ENCODE results near the gene CDX1.

The CDX1 gene

DNA sequence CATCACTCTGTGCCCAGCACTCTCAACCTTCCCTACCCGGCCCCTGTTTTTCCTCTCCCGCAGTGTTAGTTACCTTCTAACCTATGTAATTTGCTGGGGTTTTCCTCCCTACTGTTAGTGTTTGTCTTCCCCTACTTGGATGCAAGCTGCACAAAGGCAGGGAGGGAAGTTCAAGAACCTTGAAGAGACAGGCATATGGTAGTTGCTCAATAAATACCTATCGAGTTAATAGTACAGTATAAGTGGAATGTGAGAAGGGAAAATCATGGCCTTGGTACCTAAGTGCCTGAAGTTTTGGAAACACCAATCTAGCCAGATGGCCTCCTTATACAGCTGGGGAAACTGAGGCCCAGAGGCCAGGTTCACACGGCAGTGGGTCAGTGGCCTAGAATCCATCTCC is 35.1 kb upstream of the CDX1 start:
- no peak for DNase-seq (ENCODE audit: low read depth in 1 of 2, low spot score in 1 of 2)

DNA sequence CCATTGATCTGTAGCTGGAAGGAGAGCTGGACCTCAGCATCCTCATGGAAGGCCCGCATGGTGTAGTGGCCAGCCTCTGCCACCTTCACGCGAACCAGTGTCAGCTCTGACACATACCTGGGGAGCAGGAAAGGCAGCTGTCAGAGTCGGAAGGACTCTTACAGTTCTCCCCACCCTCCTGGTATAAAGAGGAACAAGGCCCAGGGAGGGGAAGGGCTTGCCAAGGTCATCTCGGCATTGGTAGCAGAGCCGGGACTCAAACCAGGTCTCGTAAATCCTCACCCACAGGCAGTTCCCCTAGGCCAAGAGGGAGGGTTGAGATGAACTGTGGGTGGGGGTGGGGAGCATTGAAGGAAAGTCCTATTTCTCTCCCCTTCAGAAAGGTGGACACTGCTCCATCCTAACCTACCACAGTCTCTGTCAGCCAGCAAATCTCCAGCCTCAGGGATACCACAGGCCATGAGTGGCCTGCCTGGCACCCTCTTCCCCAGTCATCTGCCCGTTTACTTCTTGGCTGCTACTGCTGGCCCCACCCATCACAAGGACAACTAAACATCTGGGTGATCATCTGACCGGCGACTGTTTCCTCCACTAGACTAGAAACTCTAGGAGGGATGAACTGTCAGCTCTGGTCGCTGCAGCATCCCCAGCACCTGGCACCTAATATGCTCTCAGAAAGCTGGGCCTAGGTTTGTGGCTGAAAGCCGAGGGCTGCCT is 34.4 kb upstream of the CDX1 start:
- no peak for DNase-seq (ENCODE audit: low read depth in 1 of 2, low spot score in 1 of 2)

GRCh38 chr5:150132740-150133139 is 33.8 kb upstream of the CDX1 start:
- DNase-seq (ENCODE audit: low read depth in 1 of 2, low spot score in 1 of 2), result no peak

GRCh38 chr5:150133581-150134197 is 32.9 kb upstream of the CDX1 start:
- DNase-seq (ENCODE audit: low read depth in 1 of 2, low spot score in 1 of 2), result no peak

DNA sequence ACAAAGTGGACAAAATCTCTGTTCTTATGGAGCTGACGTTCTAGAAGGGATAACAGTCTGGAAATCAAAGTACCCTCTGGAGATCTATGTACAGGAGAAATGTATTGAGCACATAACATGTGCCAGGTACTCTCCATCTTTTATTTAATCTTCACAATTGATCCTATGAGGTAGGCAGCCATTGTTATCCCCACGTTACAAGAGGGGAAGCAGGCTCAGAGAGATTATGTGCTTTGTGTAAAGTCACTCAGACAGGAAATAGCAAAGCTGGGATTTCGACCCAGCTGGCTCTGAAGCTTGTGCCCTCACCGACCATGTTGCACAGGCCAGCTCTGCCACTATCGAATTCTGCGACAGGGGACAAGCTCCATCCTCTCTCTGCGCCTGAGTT is 32.4 kb upstream of the CDX1 start:
- DNase-seq (ENCODE audit: low read depth in 1 of 2, low spot score in 1 of 2), result no peak

- no peak for DNase-seq (ENCODE audit: low read depth in 1 of 2, low spot score in 1 of 2)
Measured at GRCh38 chr5:150135557-150136304, 30.8 kb upstream of the CDX1 start.

DNA sequence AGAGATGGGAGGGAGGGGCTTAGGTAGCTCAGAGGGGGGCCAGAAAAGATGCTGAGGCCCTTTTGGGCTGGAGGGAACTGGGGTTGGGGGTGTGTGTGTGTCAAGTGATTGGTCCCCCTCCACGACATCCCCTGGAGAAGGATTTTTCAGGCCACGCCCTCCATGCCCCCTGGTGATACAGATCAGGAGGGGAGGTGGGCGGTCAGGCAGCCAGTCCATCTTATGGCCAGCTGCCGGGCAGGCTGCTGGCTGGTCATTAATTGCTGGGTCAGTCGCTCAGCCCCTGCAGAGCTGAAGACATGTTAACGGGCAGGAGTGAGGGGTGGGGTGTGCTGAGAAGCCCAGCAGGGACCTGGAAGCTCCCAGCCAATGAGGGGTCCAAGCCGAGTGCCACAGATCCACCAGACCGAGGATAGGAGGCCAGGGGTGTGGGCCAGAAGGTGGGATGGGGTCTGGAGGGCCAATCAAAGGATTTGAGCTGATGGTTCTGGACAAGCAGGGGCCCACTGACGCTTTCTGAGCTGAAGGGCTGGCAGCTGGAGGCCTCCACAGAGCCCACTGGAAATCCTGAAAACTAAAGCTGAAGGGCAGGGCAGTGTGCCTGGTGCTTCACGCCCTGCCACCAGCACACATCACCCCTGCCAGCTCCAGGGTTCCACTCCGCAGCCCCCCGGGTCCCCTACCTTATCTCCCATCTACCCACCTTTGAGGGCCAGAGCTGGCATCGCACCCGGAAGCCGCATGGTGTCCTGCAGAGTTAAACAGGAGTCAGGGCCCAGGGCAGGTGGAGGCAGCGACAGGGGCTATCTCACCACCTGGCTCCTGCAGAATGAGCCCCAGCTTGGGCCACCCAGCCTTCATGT is 30.0 kb upstream of the CDX1 start:
- DNase-seq (ENCODE audit: low read depth in 1 of 2, low spot score in 1 of 2), result no peak

GRCh38 chr5:150137168-150137957 is 29.2 kb upstream of the CDX1 start:
- no peak for DNase-seq (ENCODE audit: low read depth in 1 of 2, low spot score in 1 of 2)

DNA sequence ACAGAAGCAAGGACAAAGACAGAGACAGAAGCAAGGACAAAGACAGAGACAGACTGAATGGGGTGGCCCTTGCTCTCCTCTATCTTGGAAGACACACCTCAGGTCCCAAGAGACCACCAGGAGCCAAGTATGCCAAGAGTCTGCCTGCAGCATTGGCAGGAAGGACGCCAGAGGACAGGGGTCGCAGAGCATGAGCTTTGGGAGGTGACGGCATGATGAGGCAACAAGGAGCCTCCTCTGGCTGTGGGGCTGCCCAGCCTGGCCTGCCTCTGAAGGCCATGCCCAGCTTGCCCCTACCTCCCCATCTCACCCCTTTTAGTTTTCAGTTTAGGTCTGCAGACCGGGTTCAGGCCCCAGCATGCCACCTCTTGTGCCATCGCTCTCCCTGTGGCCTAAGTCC is 28.6 kb upstream of the CDX1 start:
- DNase-seq (ENCODE audit: low read depth in 1 of 2, low spot score in 1 of 2), result no peak

DNA sequence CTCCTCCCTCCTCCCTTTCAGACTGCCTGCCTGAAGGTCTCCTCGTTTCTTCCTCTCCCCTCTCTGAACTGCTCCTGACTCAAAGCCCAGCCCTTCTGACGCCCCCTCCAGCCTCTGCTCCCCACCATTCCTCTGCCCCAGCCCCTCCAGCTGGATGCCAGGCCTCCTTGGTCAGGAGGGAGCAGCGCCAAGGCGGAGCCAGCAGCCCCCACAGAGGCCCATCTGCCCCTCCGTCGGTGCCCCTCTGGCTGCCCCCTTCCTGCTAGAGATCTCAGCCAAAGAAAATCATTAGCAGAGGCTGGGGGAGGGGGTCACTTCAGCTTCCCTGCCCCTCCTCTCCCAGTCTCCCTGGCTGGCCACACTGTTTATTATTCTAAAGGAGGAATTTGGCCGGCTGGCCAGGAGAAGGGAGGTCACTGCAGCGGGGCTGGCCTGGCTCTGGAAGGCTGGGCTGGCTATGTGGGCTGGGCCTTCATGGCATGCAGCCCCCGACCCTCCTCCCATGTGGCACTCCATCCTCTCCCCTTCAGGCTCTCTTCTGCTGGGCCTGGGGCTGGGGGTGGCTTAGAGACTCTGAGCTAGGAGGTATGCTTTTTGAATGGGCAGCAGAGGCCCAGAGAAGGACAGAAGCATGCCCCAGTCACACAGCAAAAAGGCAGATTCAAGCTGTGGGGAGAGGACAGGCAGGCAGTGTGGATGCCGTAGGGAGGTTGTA is 27.9 kb upstream of the CDX1 start:
- no peak for DNase-seq (ENCODE audit: low read depth in 1 of 2, low spot score in 1 of 2)

- DNase-seq (ENCODE audit: low read depth in 1 of 2, low spot score in 1 of 2), result no peak
Measured at GRCh38 chr5:150139334-150139733, 27.2 kb upstream of the CDX1 start.

DNA sequence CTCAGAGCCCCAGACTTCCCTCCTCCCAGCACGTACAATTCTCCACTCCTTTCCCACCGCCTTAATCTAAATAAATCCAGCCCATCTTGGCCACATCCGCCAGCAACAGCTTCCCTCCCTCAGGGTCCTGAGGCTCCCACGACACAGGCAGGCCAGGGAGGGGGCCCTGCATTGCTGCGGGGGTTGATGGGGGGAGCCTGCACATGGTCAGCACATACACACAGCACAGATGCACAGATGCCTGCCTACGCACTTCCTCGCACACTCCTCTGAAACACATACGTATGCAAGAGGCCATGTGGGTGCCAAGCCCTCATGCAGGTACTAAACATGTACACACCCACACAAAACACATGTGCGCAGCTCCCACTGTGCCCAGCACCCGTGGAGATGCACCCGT is 25.7 kb upstream of the CDX1 start:
- no peak for DNase-seq (ENCODE audit: low read depth in 1 of 2, low spot score in 1 of 2)

DNA sequence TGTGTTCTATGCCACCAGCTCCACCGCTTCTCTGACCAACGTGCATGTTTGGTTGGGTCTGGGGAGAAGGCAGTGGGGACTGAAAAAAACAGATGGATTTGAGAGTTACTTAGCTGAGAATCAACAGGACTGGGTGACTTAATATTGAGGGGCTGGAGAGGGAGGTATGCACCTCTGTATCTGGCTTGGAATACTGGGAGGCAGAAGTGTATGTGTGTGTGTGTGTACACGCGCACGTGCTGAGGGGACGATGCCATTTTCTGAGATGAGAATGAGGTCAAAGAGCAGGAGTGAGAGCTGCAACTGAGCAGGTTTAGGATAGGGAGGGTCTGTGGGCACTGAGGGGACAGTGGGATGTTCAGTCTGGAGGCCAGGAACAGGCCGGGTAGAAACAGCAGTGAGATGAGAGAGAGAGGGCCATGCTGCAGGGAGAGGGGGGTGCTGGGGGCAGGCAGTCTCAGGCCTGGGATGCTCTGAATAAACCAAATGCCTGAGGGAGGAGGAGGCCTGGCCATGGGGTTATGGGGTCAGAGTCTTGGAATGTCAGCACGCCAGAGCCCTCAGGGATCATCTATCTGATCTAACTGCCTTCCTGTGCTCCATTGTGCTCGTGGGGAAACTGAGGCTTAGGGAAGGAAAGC is 24.9 kb upstream of the CDX1 start:
- DNase-seq (ENCODE audit: low read depth in 1 of 2, low spot score in 1 of 2), result no peak

DNA sequence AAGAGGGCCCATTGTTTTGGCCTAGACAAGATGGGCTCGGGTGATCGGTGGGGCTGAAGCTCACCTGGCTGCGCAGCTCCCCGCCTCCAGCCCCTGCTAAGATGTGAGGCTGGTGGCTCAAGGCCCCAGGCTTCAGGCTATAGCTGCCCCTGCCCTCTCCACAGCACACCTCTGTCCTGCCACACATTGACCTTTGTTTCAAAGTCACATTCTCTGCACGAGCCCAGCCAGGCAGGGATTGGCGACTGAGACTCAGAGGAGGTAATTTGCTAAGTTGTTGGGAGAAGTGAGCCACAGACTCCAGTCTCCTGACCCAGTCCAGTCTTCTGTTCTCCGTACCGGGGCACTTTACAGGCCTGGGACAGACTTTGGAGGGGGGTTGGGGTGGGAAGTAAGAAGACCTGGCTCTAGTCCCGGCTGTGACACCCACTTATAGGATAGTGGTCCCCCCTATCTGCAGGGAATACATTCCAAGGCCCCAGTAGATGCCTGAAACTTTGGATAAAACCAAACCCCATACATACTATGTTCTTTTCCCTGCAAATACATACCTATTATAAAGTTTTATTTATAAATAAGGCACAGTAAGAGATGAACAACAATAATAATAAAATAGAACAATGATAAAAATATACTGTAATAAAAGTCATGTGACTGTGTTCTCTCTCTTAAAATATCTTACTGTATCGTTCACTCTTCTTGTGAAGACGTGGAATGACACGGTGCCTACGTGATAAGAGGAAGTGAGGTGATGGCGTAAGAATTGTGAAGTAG is 24.2 kb upstream of the CDX1 start:
- no peak for DNase-seq (ENCODE audit: low read depth in 1 of 2, low spot score in 1 of 2)

DNA sequence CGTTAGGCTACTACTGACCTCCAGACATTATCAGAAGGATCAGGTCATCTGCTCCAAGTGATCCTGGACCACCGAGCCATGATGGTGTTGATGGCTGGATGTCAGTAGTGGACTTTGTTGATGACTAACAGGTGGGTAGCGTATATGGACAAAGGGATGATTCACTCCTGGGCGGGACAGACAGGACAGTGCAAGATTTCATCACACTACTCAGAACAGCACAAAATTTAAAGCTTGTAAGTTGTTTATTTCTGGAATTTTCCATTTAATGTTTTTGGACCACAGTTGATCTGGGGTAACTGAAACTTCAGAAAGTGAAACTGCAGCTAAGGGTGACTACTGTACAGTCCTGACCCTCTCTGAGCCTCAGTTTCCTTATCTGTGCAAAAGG is 23.6 kb upstream of the CDX1 start:
- DNase-seq (ENCODE audit: low read depth in 1 of 2, low spot score in 1 of 2), result no peak

DNA sequence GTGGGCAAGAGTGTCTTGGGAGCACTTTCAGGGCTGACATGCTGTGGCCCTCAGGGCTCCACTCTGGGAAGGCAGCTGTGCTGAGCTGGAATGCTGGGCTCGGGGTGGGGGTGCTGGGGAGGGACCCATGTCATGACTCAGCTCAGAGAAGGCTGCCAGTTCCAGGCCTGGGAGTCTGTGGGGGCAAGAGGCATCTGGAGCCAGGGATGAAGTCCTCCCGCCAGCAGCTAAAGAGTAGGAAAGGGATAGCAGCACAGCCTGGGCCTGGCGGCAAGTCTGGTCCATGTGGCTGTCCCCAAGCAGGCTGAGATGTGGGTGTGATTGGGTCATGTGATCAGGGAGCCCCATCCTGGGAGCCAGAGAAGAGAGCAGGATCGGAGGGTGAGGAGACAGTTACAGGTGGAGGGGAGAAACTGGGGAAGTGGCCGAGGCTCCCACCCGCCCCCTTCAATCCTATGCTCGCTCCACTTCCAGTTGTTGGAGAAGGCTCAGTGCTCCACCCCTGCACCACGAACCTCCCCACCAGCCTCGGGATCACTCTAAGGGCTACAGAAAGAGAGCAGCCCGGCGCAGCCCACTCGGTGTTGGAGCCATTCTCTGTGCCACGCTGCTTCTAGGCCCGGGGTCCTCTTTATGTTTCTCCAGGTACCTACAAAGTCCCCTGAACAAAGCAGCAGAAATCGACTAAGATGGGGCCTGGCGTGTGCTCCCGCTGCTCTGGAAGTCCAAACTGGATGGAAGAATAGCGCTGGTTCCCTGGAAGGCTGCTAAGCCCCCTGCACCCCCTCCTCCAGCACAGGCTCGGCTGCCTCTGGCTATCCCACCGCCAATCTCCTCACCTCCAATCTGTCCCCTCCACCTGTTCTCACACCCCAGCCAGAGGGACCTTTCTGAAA is 23.0 kb upstream of the CDX1 start:
- no peak for DNase-seq (ENCODE audit: low read depth in 1 of 2, low spot score in 1 of 2)

- no peak for DNase-seq (ENCODE audit: low read depth in 1 of 2, low spot score in 1 of 2)
Measured at GRCh38 chr5:150144246-150144801, 22.3 kb upstream of the CDX1 start.

DNA sequence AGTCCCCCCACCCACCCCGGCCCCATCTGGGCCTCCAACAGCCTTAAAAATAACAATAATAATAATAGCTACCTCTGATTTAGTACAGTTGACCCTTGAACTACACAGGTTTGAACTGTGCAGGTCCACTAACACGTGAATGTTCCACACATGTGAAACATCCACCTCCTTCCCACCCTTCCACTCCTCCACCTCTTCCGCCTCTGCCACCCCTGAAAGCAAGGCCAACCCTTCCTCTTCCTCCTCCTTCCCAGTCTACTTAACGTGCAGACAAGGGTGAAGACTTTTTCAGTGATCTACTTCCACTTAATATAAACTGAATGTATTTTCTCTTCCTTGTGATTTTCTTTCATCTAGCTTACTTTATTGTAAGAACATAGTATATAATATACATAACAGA is 21.7 kb upstream of the CDX1 start:
- DNase-seq (ENCODE audit: low read depth in 1 of 2, low spot score in 1 of 2), result no peak
